ENCODE results near the gene APOBEC3B.
"Not testable (repeated sequence)": the region's sequence is repeated elsewhere in the genome, so short reads cannot be mapped to it uniquely, and the experiment has no call there.

The APOBEC3B gene

DNA sequence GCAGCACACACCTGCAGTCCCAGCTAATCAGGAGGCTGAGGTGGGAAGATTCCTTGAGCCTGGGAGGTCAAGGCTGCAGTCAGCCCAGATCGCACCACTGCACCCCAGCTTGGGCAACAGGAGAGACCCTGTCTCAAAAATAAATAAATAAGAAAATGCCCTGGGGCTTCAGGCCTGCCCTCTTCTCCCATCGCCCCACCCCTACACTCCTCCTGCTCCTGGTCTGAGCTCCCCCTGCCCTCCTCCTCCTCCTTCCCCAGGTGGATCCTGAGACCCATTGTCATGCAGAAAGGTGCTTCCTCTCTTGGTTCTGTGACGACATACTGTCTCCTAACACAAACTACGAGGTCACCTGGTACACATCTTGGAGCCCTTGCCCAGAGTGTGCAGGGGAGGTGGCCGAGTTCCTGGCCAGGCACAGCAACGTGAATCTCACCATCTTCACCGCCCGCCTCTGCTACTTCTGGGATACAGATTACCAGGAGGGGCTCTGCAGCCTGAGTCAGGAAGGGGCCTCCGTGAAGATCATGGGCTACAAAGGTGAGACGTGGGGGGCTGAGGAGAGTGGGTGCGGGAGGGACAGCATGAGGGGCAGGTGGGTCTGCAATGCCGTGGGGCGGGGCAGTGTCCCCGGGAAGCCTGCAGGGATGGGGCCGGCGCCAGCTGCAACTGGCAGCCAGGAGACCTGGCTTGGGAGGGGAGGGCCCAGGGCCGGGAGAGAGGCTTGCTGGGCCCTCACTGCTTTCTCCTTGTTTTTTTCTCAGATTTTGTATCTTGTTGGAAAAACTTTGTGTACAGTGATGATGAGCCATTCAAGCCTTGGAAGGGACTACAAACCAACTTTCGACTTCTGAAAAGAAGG lies 49.5 kb downstream of the APOBEC3B start:
- DNase-seq (ENCODE audit: low read depth): not testable (repeated sequence)

DNA sequence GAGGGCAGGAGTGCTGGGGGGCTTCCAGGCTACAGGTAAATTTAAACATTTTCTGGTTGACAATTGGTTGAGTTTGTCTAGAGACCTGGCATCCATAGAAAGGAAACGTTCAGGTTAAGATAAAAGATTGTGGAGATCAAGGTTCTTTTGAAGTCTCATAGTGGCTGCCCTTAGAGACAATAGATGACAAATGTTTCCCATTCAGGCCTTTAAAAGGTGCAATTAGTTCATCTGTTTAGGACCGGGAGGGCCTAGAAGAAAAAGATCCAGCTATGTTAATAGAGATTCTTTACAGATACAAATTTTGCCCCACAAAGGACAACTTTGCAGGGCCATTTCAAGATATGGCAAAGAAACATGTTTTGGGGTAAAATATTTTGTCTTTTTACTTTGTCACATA lies 54.9 kb downstream of the APOBEC3B start:
- DNase-seq (ENCODE audit: low read depth): not testable (repeated sequence)

DNA sequence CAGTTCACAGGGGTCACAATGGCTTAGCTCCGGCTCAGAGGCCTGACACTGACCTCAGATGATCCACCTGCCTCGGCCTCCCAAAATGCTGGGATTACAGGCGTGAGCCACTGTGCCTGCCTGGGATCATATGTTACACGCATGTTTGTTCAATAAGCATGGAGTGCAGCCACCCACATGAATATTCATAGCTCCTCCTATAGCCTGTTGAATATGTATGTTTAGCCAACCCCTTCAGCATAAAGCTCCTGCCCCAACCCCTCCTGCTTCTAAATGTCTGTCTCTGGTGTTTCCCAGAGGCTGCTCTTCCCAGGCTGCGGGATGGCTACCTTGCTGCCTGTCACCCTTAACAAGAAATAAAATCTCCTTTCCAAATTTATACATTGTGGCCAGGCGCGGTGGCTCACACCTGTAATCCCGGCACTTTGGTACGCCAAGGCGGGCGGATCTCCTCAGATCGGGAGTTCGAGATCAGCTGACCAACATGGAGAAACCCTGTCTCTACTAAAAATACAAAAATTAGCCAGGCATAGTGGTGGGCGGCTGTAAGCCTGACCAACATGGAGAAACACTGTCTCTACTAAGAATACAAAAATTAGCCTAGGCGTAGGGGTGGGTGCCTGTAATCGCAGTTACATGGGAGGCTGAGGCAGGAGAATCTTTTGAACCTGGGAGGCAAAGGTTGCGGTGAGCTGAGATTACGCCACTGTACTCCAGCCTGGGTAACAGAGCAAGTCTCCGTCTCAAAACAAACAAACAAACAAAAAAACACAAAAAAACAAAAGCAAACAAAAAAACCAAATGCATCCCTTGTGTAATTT lies 57.4 kb downstream of the APOBEC3B start:
- no peak for DNase-seq (ENCODE audit: low read depth)

DNA sequence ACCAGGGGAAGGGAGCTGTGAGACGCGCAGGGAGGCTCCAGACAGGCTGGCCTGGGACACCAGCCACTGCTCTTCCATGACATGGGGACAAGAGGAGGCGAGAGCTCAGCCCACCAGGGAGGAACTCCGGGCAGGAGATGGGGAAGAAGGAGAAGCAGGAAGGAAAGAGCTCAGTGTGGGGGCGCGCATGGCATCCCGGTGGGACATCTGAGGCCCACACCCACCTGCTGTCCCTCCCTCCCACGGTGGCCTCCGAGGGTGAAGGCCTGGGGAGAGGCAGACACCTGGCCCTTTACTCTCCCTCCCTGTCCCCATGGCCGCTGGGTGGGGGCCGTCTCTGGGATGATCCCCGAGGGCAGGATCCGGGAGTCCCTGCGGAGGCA lies 58.0 kb downstream of the APOBEC3B start:
- DNase-seq (ENCODE audit: low read depth): not testable (repeated sequence)

DNA sequence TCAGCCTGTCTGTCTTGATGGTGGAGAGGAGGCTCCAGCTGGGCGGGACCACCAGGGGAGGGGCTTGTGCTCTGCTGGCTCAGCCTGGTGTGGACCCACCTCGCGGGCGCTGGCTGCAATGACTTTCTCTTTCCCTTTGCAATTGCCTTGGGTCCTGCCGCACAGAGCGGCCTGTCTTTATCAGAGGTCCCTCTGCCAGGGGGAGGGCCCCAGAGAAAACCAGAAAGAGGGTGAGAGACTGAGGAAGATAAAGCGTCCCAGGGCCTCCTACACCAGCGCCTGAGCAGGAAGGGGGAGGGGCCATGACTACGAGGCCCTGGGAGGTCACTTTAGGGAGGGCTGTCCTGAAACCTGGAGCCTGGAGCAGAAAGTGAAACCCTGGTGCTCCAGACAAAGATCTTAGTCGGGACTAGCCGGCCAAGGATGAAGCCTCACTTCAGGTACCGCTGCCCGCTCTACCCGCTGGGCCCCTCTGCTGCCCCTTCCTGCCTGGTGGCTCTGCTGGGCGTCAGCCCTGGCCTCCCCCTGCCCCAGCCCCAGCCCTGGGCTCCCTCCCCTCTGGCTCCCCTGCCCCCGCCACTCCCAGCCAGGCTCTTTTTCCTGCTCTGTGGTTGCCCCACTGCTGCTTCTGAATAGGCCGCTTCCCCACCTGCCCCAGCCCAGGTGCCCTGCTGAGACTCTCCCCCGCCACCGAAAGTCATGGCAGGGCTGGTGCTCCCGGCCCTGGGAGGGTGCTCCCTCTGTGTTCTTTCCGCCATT lies 58.6 kb downstream of the APOBEC3B start, which contains the start of gene APOBEC3F:
Gene APOBEC3F (plus strand): TSS at position 327 of the 759 bp plus-strand sequence. CDS start 97 bp downstream, at position 424.
- peak; percentile 77 for DNase-seq (ENCODE audit: low read depth)

DNA sequence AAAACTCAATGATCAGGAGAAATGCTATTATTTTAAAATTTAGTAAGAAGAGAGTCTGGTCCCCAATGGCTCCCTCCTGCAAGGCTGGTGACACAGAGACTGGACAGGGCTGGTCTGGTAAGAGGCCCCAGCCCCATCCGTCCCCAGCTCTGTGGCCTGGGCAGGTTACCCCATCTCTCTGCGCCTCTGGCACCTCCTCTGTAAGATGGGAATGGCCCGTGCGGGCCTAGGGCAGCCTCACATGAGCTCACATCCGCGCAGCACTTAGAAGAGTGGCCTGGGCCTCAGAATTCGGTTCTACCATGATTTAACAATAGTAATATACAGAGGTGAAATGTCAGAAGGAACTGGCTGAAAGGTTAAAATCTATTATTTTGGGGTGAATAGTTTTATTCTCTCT lies 59.8 kb downstream of the APOBEC3B start:
- DNase-seq (ENCODE audit: low read depth): no peak

All from EH (cell line).